Measurements from ENCODE around the gene DOCK9.

- TF ChIP-seq CTCF (conservative IDR thresholded peaks at IDR 0.05 in 1 of 2, IDR thresholded peaks at IDR 0.05 in 1 of 2; ENCODE audit: extremely low read depth in 1 of 2, insufficient read depth in 1 of 2, low read depth in 1 of 2, low read length in 2 of 2), result no peak
- TF ChIP-seq EZH2 (IDR thresholded peaks at IDR 0.05; ENCODE audit: borderline replicate concordance, low read length), result no peak
Measured at GRCh38 chr13:98838776-98839175, 139.1 kb downstream of the DOCK9 start.

Measured in mammary epithelial cell (primary cell).